Measurements from ENCODE around the gene EXOC4.
A peak's percentile ranks its signal among the peaks of the same experiment; 100 is the strongest.

The EXOC4 gene

DNA sequence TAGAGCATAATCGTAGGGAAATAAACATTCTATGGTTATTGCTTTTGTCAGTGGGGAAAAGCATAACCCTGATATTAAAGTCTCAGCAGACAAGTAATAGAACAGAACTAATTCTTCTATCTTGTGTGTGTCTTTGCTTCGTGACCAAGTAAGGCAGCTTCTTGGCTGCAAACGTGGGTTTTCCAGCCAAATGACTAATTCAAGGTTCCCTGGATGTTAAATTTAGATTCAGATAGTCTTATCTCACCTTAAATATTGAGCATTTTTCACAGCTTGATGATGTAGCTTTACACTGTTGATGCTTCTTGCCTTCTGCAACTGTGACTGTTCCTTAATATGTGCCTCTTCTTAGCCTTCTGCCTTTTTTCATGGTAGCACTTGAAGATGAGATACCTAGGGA is 113.0 kb downstream of the EXOC4 start:
- DNase-seq: no peak

- DNase-seq: no peak
These were observed 114.7 kb downstream of the EXOC4 start for GRCh38 chr7:133367561-133367960.

- DNase-seq: no peak
These were observed 116.3 kb downstream of the EXOC4 start for GRCh38 chr7:133369130-133369529.

DNA sequence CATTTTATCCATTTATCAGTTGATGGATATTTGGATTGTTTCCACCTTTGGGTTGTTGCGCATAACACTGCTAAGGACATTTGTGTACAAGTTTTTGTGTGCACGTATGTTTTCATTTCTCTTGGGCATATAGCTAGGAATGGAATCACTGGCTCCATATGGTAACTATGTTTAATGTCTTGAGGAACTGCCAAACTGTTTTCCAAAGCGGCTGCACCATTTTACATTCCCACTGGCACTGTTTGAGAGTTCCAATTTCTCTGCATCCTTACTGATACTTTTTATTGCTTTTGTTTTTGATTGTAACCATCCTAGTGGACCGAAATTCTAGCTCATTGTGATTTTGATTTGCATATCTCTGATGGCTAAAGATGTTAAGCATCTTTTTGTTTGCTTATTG is 118.7 kb downstream of the EXOC4 start:
- no peak for DNase-seq

GRCh38 chr7:133372337-133372736 is 119.5 kb downstream of the EXOC4 start:
- DNase-seq: no peak

DNA sequence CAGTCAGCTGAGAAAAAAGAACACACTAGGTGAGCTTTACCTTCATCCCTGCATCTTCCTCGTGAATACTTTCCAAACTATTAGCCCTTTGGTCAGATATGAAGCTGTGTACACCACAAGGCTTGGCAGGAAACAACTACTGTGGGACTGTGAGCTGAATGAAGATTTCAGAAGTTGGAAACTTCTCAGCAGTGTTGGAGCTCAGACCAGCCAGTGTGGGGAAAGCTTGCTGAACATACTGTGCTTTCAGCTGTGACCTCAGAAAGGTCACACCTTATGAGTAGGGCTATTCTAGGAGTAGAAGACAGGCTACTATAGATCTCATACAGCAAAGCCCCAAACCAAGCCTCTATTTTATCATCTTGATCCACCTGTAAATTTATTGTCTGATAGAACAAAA is 123.6 kb downstream of the EXOC4 start:
- no peak for DNase-seq

DNA sequence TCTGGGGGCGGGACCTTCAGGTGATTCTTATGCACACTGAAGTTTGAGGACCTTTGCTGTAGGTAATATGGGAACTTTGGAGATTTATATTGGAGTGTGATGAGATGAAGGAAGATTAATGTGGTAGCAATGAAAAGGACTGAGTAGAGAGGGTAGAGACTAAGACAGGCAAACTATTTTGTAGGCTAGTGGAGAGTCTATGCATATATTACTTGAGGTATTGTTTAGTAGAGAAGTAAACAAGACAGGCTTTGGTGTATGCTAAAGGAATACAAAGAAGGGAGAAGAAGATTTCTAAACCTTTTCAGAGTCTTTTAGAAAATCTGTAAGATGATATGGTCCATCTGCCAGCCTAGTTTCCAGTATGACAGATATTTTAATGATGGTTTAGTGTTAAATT is 129.1 kb downstream of the EXOC4 start:
- DNase-seq: no peak

DNA sequence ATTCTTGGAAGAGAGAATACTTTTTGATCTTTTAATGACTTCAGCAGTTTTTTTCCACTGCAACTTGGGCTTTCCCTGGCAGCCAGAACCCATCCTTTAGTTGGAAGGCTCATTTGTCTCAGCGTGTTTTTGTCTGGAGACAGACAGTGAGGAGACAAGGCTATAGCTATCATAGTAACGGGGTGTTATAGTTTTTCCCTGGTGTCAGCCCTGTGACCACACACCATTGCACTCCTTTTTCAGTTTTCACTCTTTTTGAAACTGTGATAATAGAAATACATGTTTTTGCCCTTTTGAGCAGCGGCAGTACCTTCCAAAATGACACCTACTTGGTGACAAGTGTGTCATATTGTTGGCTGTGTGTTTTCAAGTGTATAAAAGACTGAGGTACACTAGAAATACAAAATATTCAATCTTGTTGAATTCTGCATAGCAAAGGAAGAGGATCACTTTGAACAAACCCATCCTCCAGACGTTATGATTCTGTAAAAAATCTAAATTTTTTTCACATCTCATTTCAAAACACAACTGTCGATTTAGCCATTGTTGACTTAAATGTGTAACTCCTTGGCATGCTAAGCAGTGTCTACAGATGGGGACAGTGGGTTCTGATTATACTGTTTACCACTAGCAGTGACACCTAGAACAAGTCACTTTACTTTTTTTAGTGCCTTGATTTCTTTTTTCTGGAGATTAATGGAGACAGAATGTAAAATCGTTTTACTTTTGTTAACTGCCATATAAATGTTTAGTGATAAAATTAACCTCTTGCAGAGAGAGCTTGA is 130.1 kb downstream of the EXOC4 start:
- no peak for DNase-seq

GRCh38 chr7:133386205-133386604 is 133.3 kb downstream of the EXOC4 start:
- DNase-seq: no peak

GRCh38 chr7:133389727-133390126 is 136.8 kb downstream of the EXOC4 start:
- DNase-seq: no peak

DNA sequence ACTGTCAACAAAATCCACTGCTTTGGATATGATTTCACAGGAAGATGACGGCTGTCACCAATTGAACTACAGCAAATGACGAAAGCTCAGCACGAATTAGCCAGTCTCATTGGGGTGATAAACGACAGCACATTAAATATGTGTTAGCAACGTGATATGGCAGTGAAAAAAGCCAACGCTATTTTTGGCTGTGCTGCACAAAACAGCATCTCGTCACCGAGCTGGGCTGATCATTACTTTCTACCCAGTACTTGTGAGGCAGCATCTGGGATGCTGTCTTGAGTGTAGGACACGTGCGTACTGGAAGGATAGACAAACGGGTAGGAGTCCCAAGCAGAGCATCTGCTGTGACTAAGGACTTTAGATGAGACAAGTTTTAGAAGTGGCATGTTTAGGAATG is 138.3 kb downstream of the EXOC4 start:
- DNase-seq: no peak

- peak; percentile 4 for DNase-seq
These were observed 141.5 kb downstream of the EXOC4 start for GRCh38 chr7:133394369-133394768.

- DNase-seq: no peak
These were observed 142.7 kb downstream of the EXOC4 start for GRCh38 chr7:133395551-133395950.

DNA sequence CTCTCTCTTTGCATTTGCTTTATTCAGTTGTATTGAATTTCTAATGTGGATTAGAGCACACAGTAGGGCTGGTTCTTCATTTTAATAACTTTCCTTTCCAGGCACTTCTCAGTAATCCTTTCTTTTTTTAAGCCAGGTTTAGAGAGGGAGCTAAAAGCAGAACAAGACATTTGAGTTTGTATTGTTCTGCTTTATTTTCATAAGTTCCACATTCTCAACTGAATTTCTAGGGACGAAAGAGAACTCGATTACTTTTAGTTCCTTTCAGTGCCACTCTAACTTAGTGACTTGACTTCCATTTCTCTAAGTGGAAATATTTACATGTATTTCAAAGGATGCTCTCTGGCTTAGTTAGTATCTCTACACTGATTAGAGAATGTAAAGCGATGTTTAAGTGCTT is 145.6 kb downstream of the EXOC4 start:
- no peak for DNase-seq

GRCh38 chr7:133401225-133401624 is 148.3 kb downstream of the EXOC4 start:
- no peak for DNase-seq

DNA sequence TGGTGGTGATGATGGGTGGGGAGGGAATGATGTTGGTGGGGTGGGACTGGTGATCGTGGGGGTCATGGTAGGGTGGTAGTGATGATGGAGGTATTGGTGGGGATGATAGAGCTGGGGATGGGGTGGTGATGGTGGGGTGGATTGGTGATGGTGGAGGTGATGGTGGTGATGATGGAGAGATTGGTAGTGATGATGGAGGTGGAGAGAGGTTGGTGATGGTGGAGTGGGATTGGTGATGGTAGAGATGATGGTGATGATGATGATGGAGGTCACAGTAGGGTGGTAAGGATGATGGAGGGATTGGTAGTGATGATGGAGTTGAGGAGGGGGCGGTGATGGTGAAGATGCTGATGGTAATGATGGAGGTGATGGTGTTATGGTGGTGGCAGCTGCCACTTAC is 155.3 kb downstream of the EXOC4 start:
- DNase-seq: no peak

GRCh38 chr7:133409421-133409820 is 156.5 kb downstream of the EXOC4 start:
- no peak for DNase-seq

GRCh38 chr7:133409966-133410365 is 157.1 kb downstream of the EXOC4 start:
- no peak for DNase-seq

DNA sequence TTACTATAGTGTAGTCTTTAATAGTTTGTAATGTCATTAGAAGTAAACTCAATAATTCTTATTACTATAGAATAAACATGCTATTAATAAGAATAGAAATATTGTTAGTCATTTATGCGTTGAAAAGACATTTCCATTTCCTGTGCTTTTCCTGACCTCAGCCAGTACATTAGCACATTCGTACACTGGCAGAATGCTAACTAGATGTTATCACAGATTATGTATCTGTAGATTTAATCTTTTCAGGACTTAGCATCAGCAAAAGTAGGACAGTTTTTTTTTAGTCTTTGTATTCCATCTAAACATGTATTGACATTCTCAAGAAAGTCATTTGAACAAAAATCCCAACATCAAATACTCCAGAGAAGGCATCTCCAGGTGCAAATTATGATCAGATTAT is 158.5 kb downstream of the EXOC4 start:
- DNase-seq: no peak

DNA sequence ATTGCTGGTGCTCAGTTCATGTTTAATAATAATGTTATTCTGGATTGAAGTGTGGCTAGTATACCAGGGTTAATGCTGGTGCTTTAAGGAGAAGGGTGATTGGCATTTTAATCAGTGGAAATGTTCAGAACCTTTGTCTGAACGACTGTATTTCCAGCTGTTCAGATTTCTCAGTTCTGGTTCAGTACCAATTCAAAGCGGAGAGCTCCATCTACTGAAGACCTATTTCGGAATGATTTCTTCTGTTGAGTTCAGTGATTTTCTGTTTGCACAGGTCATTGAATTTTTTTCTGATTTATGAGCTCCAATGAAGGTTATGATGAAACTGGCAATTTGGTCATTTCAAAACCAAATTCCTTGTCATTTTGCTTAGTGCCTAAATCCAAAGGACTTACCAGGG is 160.1 kb downstream of the EXOC4 start:
- no peak for DNase-seq

- no peak for DNase-seq
These were observed 166.2 kb downstream of the EXOC4 start for GRCh38 chr7:133419041-133419440.

DNA sequence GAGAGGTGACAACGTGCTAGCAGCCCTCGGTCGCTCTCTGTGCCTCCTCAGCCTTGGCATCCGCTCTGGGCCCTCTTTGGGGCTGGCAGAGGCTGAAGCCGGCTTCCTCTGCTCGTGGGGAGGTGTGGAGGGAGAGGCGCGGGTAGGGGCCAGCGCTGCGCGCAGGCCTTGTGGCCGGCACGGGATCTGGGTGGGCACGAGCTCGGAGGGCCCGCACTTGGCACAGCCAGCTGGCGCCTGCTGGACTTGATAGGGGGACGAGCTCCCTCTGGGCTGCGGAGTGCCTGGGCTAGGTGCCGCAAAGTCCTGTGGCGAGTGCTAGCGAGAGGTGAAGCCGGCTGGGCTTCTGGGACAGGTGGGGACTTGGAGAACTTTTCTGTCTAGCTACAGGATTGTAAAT is 170.7 kb downstream of the EXOC4 start:
- DNase-seq: no peak

- no peak for DNase-seq
These were observed 175.4 kb downstream of the EXOC4 start for GRCh38 chr7:133428326-133428725.

DNA sequence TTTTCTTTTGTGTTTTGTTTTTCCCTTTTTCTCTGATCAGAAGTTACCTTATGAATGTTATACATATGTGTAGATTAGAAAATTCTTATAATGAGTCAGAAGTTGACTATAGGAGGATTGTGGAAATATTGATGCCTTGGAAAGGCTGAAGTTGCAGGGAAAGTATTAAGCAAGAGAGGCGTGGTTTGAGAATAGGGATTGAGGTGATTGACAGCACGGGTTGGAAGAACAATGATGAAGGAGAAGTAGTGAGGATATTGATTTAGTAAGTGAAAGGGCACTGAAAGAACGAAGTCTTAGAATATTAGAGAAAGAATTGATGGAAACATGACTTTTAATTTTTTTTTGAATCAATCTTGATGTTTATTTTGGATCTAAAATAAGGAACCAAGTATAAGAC is 176.0 kb downstream of the EXOC4 start:
- DNase-seq: no peak

DNA sequence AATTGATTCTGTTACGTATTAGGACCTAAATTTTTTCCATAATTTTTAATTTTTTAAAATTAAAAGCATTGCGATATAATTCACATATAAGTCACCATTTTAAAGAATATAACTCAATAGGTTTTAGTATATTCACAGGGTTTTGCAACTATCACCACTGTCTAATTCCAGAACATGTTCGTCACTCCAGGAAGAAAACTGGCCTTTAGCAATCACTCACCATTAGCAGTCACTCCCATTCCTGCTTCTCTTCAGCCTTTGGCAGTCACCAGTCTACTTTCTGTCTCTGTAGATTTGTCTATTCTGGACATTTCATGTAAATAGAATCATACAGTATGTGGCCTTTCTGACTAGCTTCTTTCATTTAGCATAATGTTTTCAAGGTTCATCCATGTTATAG is 176.5 kb downstream of the EXOC4 start:
- no peak for DNase-seq
